Body of pancreas (tissue), 4 donors: ENCODE results near the gene PNLIPRP1. TPM values are rescaled to one million over a fixed set of nuclear protein-coding genes. Genes with fewer than 3 reads are reported as not detected.

ENCODE experiments used
- ATAC-seq: fragments of 150-250 bp; one replicate; pipeline ENCODE4 v1.9.1; 2016
- DNase-seq, 4 donors: peaks; one replicate each; pipeline ENCODE4 v3.0.0-alpha.2; 2019
- H3K27ac ChIP-seq, 4 donors: fragments of 200-600 bp; sonication (generic); 1 replicate in 3 of 4; 2 replicates in 1 of 4; pipeline versions ENCODE4 v1.5.1 to v1.6.1; 2016 to 2019; ENCODE audit warnings: mild to moderate bottlenecking in 1 of 4, mixed read lengths in 1 of 4, moderate library complexity in 1 of 4
- H3K27me3 ChIP-seq, 2 donors: fragments of 200-600 bp; sonication (generic); one replicate each; pipeline ENCODE4 v1.6.0; 2016; ENCODE audit warnings: mild to moderate bottlenecking in 1 of 2
- H3K36me3 ChIP-seq, 2 donors: fragments of 200-600 bp; sonication (generic); replicated peaks in 1 of 2; 2 replicates each; pipeline ENCODE4 v1.5.1; 2016; ENCODE audit warnings: low read depth in 2 of 2; ENCODE audit not compliant: insufficient read depth in 1 of 2
- H3K4me1 ChIP-seq: fragments of 200-600 bp; sonication (generic); one replicate; pipeline ENCODE4 v1.6.0; 2016
- H3K4me3 ChIP-seq, 2 donors: fragments of 200-600 bp; sonication (generic); 1 replicate in 1 of 2; 2 replicates in 1 of 2; pipeline ENCODE4 v1.5.1; 2016 to 2019
- H3K9me3 ChIP-seq, 3 donors: fragments of 200-600 bp; sonication (generic); 1 replicate in 2 of 3; 2 replicates in 1 of 3; pipeline ENCODE4 v1.5.1; 2016
- POLR2A ChIP-seq, 3 donors: fragments of 450-650 bp; IDR thresholded peaks; one replicate each; pipeline ENCODE4 v1.6.1; 2016; ENCODE audit warnings: antibody characterized with exemption in 3 of 3, mild to moderate bottlenecking in 2 of 3
- WGBS, 2 donors: methylation state at CpG; one replicate each; pipeline ENCODE4 v1.1.5; 2017; 5-methylcytosine and 5-hydroxymethylcytosine counted together
- intact Hi-C: fragments of 100-400 bp; cut with DNase I; formaldehyde crosslinking; loops from one replicate; pipeline ENCODE4 v1.15.1; 2023
- total RNA-seq, 2 donors: library from RNA; depleted of rRNA; stranded (reverse); fragments of >200 nt; gene quantifications; one replicate each; pipeline ENCODE4 v1.1.0, GENCODE V29; 2016
- TF ChIP-seq, protein P1 (sequence below), 7 experiments: fragments of 450-650 bp in 4 of 7; fragments of 200-600 bp in 3 of 7; sonication (generic) in 3 of 7; IDR thresholded peaks; one replicate each; pipeline ENCODE4 v1.5.1; 2016 to 2019; ENCODE audit warnings: antibody characterized with exemption in 7 of 7

Gene PNLIPRP1
- total RNA-seq, 2 donors from 2014 or later, result 3,318 to 4,534 TPM

- ATAC-seq (peak; percentile 13), DNase-seq (peak; percentile 55 to 75 (median 65))
- intact Hi-C loops, result no loop called here
- 24 to 39% methylated on average over 4 to 5 of the region's 5 CpGs for WGBS, 2 donors
- Histone ChIP-seq H3K36me3 (no peaks in the 10 kb centered on the region), H3K4me1 (peaks cover 55% of the 10 kb centered on the region), H3K27me3 (no peaks in the 10 kb centered on the region), H3K27ac (peak overlapping the region; percentile 75 to 95 (median 90)), H3K9me3 (no peaks in the 10 kb centered on the region), H3K4me3 (no peak overlapping the region)
- TF ChIP-seq POLR2A (IDR thresholded peaks at IDR 0.05), result peak; percentile 27 to 79 (median 75)
- TF ChIP-seq, protein P1, sequence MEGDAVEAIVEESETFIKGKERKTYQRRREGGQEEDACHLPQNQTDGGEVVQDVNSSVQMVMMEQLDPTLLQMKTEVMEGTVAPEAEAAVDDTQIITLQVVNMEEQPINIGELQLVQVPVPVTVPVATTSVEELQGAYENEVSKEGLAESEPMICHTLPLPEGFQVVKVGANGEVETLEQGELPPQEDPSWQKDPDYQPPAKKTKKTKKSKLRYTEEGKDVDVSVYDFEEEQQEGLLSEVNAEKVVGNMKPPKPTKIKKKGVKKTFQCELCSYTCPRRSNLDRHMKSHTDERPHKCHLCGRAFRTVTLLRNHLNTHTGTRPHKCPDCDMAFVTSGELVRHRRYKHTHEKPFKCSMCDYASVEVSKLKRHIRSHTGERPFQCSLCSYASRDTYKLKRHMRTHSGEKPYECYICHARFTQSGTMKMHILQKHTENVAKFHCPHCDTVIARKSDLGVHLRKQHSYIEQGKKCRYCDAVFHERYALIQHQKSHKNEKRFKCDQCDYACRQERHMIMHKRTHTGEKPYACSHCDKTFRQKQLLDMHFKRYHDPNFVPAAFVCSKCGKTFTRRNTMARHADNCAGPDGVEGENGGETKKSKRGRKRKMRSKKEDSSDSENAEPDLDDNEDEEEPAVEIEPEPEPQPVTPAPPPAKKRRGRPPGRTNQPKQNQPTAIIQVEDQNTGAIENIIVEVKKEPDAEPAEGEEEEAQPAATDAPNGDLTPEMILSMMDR (IDR thresholded peaks at IDR 0.05), result no peak
Observed at GRCh38 chr10:116557305-116557880, 33.4 kb upstream of the PNLIPRP1 start.

DNA sequence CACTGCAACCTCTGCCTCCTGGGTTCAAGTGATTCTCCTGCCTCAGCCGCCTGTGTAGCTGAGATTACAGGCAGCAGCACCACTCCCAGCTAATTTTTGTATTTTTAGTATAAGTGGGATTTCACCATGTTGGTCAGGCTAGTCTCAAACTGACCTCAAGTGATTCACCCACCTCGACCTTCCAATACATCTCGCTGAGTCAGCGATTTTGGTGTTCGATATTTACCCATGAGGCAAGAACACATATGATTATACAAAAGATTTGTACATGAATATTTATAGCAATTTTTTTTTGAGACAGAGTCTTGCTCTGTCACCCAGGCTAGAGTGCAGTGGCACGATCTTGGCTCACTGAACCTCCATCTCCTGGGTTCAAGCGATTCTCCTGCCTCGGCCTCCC lies 25.2 kb upstream of the PNLIPRP1 start:
- Histone ChIP-seq H3K36me3 (no peaks in the 10 kb centered on the region), H3K9me3 (no peaks in the 10 kb centered on the region), H3K27me3 (no peaks in the 10 kb centered on the region), H3K27ac (peak overlapping the region; percentile 15 to 95 (median 71)), H3K4me1 (peaks cover 45% of the 10 kb centered on the region), H3K4me3 (no peak overlapping the region)
- DNase-seq (peak in 3 of 4 donors; percentile 36 to 53 (median 52)), ATAC-seq (peak; percentile 31)
- TF ChIP-seq, protein P1 (IDR thresholded peaks at IDR 0.05), result no peak
- TF ChIP-seq POLR2A (IDR thresholded peaks at IDR 0.05), result peak in 2 of 3 donors; percentile 50 to 52
- intact Hi-C loops, result no loop called here
- 37 to 57% methylated on average over 8 of the region's 8 CpGs for WGBS, 2 donors

- TF ChIP-seq, protein P1 (IDR thresholded peaks at IDR 0.05), result no peak
- Histone ChIP-seq H3K36me3 (no peaks in the 10 kb centered on the region), H3K27ac (peak overlapping the region in 3 of 4 donors; percentile 50 to 95 (median 92)), H3K4me3 (no peak overlapping the region), H3K9me3 (no peaks in the 10 kb centered on the region), H3K27me3 (no peaks in the 10 kb centered on the region), H3K4me1 (peaks cover 40% of the 10 kb centered on the region)
- intact Hi-C loops, result no loop called here
- ATAC-seq, result no peak
- no peak for DNase-seq
Observed at GRCh38 chr10:116566932-116567331, 23.8 kb upstream of the PNLIPRP1 start.

DNA sequence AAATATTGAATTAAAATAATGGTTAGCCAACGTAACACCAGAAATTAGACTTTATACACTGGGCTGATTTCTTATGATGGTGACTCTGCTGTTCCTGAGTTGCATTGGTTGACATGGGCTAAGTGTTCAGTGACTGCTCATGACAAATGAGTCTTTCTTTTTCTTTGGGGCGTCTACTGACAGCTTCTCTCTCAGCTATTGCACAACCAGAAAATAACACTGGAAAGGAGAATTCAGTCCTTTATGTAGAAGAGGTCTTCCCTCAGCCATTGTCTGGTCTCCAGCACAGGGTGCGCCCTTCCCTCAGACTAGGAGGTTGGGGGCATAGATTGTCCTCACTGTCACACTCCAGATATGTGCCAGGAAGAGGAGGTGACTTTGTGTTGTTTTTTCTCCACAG lies 23.4 kb upstream of the PNLIPRP1 start:
- intact Hi-C loops, result no loop called here
- H3K36me3 ChIP-seq, result no peaks in the 10 kb centered on the region
- H3K27me3 ChIP-seq, result no peaks in the 10 kb centered on the region
- no peaks in the 10 kb centered on the region for H3K9me3 ChIP-seq
- 31 to 34% methylated on average over 3 of the region's 3 CpGs for WGBS, 2 donors
- ATAC-seq (no peak), DNase-seq (no peak)
- peaks cover 40% of the 10 kb centered on the region for H3K4me1 ChIP-seq
- no peak for TF ChIP-seq POLR2A (IDR thresholded peaks at IDR 0.05)
- TF ChIP-seq, protein P1 (IDR thresholded peaks at IDR 0.05), result no peak
- peak overlapping the region; percentile 5 to 95 (median 71) for H3K27ac ChIP-seq
- H3K4me3 ChIP-seq, result no peak overlapping the region

DNA sequence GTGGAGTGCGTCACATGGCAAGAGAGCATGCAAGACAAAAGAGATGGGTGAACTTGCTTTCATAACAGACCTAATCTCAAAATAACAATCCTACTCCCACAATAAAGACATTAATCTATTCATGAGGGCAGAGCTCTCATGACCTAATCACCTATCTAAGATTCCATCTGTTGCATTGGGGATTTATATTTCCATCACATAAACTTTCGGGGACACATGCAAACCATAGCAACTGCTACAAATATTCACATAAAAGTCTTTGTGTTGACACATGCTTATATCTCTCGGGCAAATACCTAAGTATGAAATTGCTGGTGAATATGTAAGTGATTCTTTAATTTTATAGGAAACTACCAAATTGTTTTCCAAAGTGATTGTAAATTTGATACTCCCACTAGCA lies 16.0 kb upstream of the PNLIPRP1 start:
- no peaks in the 10 kb centered on the region for H3K9me3 ChIP-seq
- H3K4me1 ChIP-seq, result peaks cover 18% of the 10 kb centered on the region
- TF ChIP-seq, protein P1 (IDR thresholded peaks at IDR 0.05), result no peak
- no peak for TF ChIP-seq POLR2A (IDR thresholded peaks at IDR 0.05)
- DNase-seq (no peak), ATAC-seq (no peak)
- intact Hi-C loops, result no loop called here
- no peaks in the 10 kb centered on the region for H3K36me3 ChIP-seq
- no peak overlapping the region for H3K4me3 ChIP-seq
- 84 to 92% methylated on average over 3 of the region's 3 CpGs for WGBS, 2 donors
- H3K27ac ChIP-seq, result no peak overlapping the region
- H3K27me3 ChIP-seq, result no peaks in the 10 kb centered on the region
